H1 (cell line): ENCODE data around the gene CASS4. TPM values are rescaled to one million over a fixed set of nuclear protein-coding genes. Genes with fewer than 3 reads are reported as not detected.

Experiments
- CTCF ChIA-PET: fragments of 300-600 bp; sonication (Branson Sonifier 250); formaldehyde crosslinking; loops from one replicate; lab custom pipeline; 2021; ENCODE audit not compliant: partially characterized antibody; lab: Charles Lee
- POLR2A ChIA-PET: fragments of 300-600 bp; sonication (Branson Sonifier 250); formaldehyde crosslinking; loops from one replicate; lab custom pipeline; 2021; ENCODE audit warnings: inconsistent platforms; ENCODE audit not compliant: partially characterized antibody; lab: Charles Lee
- DNase-seq, 2 experiments: peaks; one replicate each; pipeline versions ENCODE4 v3.0.0 to v3.0.0-alpha.2; 2010 to 2022; ENCODE audit warnings: low spot score in 2 of 2, low read depth in 1 of 2, mixed read lengths in 1 of 2
- FAIRE-seq: peaks from 2 replicates; lab custom pipeline; 2011; peaks lifted over from hg19 to GRCh38; lab: Jason Lieb, UNC
- H2AFZ ChIP-seq: 2 replicates; pipeline ENCODE4 v1.8.1; 2012; ENCODE audit warnings: low read length, inconsistent platforms
- H2AK5ac ChIP-seq: 2 replicates; pipeline ENCODE4 v1.6.1; 2013; ENCODE audit warnings: low read depth, low read length
- H2BK120ac ChIP-seq: replicated peaks from 2 replicates; pipeline ENCODE3; 2013; ENCODE audit warnings: low read depth, low read length, inconsistent platforms
- H2BK12ac ChIP-seq: 2 replicates; pipeline ENCODE4 v1.6.1; 2013; ENCODE audit warnings: low read depth, low read length
- H2BK15ac ChIP-seq: 2 replicates; pipeline ENCODE4 v1.6.1; 2013; ENCODE audit warnings: low read length
- H2BK20ac ChIP-seq: 2 replicates; pipeline ENCODE4 v1.6.1; 2013; ENCODE audit warnings: low read length
- H2BK5ac ChIP-seq: 2 replicates; pipeline ENCODE4 v1.6.1; 2013; ENCODE audit warnings: low read depth, low read length
- H3K14ac ChIP-seq: 2 replicates; pipeline ENCODE4 v1.6.1; 2013; ENCODE audit warnings: inconsistent platforms; ENCODE audit not compliant: insufficient read length
- H3K18ac ChIP-seq: 2 replicates; pipeline ENCODE4 v1.6.1; 2013; ENCODE audit warnings: low read length; ENCODE audit errors: extremely low read depth
- H3K23ac ChIP-seq: 2 replicates; pipeline ENCODE4 v1.6.1; 2013; ENCODE audit warnings: inconsistent platforms; ENCODE audit not compliant: insufficient read length
- H3K23me2 ChIP-seq: 2 replicates; pipeline ENCODE4 v1.6.1; 2013; ENCODE audit warnings: low read depth, low read length
- H3K27ac ChIP-seq: 2 replicates; pipeline ENCODE4 v1.6.1; 2011; ENCODE audit warnings: low read depth, low read length, inconsistent platforms
- H3K27me3 ChIP-seq, 4 experiments: replicated peaks in 1 of 4; 1 replicate in 1 of 4; 2 replicates in 3 of 4; pipeline versions ENCODE4 v1.6.1 to v1.8.1; 2011 to 2013; ENCODE audit warnings: low read length in 3 of 4, mild to moderate bottlenecking in 3 of 4, inconsistent platforms in 2 of 4, mixed read lengths in 2 of 4, moderate library complexity in 1 of 4; ENCODE audit not compliant: control insufficient read depth in 3 of 4, insufficient read depth in 3 of 4; ENCODE audit errors: extremely low read depth in 1 of 4
- H3K36me3 ChIP-seq, 4 experiments: 2 replicates each; pipeline versions ENCODE4 v1.6.1 to v1.8.1; 2011 to 2013; ENCODE audit warnings: mild to moderate bottlenecking in 4 of 4, low read length in 3 of 4, moderate library complexity in 2 of 4, control low read depth in 1 of 4, inconsistent platforms in 1 of 4; ENCODE audit not compliant: insufficient read depth in 4 of 4, control insufficient read depth in 2 of 4
- H3K4ac ChIP-seq: replicated peaks from 2 replicates; pipeline ENCODE3; 2013; ENCODE audit warnings: low read length, low read depth, mixed read lengths, inconsistent platforms; ENCODE audit not compliant: insufficient read length
- H3K4me1 ChIP-seq, 4 experiments: replicated peaks in 1 of 4; 1 replicate in 1 of 4; 2 replicates in 3 of 4; pipeline versions ENCODE4 v1.6.1 to v1.8.1; 2011 to 2013; ENCODE audit warnings: low read length in 3 of 4, inconsistent platforms in 2 of 4, mixed read lengths in 1 of 4; ENCODE audit not compliant: insufficient read depth in 4 of 4, control insufficient read depth in 3 of 4
- H3K4me2 ChIP-seq, 2 experiments: 2 replicates each; pipeline versions ENCODE4 v1.6.1 to v1.8.1; 2011 to 2013; ENCODE audit warnings: low read depth in 2 of 2, low read length in 2 of 2, control low read depth in 1 of 2, inconsistent platforms in 1 of 2, mild to moderate bottlenecking in 1 of 2; ENCODE audit not compliant: insufficient read depth in 1 of 2
- H3K4me3 ChIP-seq, 4 experiments: fragments of 200-600, 300-600 bp in 1 of 4; sonication (generic), shearing (Covaris generic), sonication (Bioruptor Twin) in 1 of 4; 2 replicates each; pipeline versions ENCODE4 v1.5.1 to v1.8.1; 2011 to 2016; ENCODE audit warnings: low read length in 4 of 4, low read depth in 3 of 4, control low read depth in 2 of 4, inconsistent platforms in 2 of 4, mild to moderate bottlenecking in 2 of 4, mixed read lengths in 1 of 4, moderate library complexity in 1 of 4; ENCODE audit not compliant: insufficient read depth in 2 of 4; ENCODE audit errors: extremely low read depth in 1 of 4
- H3K56ac ChIP-seq: replicated peaks from 2 replicates; pipeline ENCODE3; 2013; ENCODE audit warnings: low read depth, mild to moderate bottlenecking, mixed read lengths, low read length, inconsistent platforms; ENCODE audit not compliant: insufficient read length
- H3K79me1 ChIP-seq: 2 replicates; pipeline ENCODE4 v1.6.1; 2013; ENCODE audit warnings: low read depth, low read length, control low read depth
- H3K79me2 ChIP-seq, 2 experiments: 2 replicates each; pipeline versions ENCODE4 v1.6.1 to v1.8.1; 2012 to 2013; ENCODE audit warnings: low read length in 2 of 2, mild to moderate bottlenecking in 2 of 2, inconsistent platforms in 1 of 2; ENCODE audit not compliant: insufficient read depth in 2 of 2, control insufficient read depth in 1 of 2
- H3K9ac ChIP-seq, 4 experiments: replicated peaks in 1 of 4; 1 replicate in 1 of 4; 2 replicates in 3 of 4; pipeline versions ENCODE4 v1.6.1 to v1.8.1; 2011 to 2013; ENCODE audit warnings: low read depth in 3 of 4, low read length in 3 of 4, control low read depth in 2 of 4, mild to moderate bottlenecking in 2 of 4, moderate library complexity in 2 of 4, inconsistent platforms in 1 of 4; ENCODE audit errors: extremely low read depth in 1 of 4
- H3K9me3 ChIP-seq, 2 experiments: 2 replicates each; pipeline versions ENCODE4 v1.6.1 to v1.8.1; 2012 to 2013; ENCODE audit warnings: mild to moderate bottlenecking in 2 of 2, moderate library complexity in 2 of 2, control low read depth in 1 of 2, inconsistent platforms in 1 of 2, low read depth in 1 of 2, low read length in 1 of 2, mixed read lengths in 1 of 2; ENCODE audit not compliant: insufficient read depth in 2 of 2
- H4K20me1 ChIP-seq, 2 experiments: replicated peaks in 1 of 2; 2 replicates each; pipeline versions ENCODE3 to v1.8.1; 2011 to 2013; ENCODE audit warnings: inconsistent platforms in 2 of 2, low read length in 2 of 2, mild to moderate bottlenecking in 1 of 2; ENCODE audit not compliant: insufficient read depth in 2 of 2, control insufficient read depth in 1 of 2
- H4K5ac ChIP-seq: 2 replicates; pipeline ENCODE4 v1.6.1; 2013; ENCODE audit warnings: low read length, low read depth, mixed read lengths, inconsistent platforms; ENCODE audit not compliant: insufficient read length
- H4K8ac ChIP-seq: 2 replicates; pipeline ENCODE4 v1.8.0; 2013; ENCODE audit warnings: mild to moderate bottlenecking, moderate library complexity, low read length, inconsistent platforms; ENCODE audit not compliant: insufficient read depth; ENCODE audit errors: extremely low read depth
- H4K91ac ChIP-seq: replicated peaks from 2 replicates; pipeline ENCODE3; 2013; ENCODE audit warnings: low read length, mixed read lengths, inconsistent platforms; ENCODE audit not compliant: insufficient read length
- GTF2F1 ChIP-seq: IDR thresholded peaks from 2 replicates; pipeline ENCODE4 v1.6.1; 2012; ENCODE audit warnings: low read depth, low read length, improper control_type of control experiment, borderline replicate concordance
- WGBS, 2 experiments: shearing (Covaris generic) in 1 of 2; methylation state at CpG; one replicate each; pipeline versions ENCODE4 v1.1.6 to v1.1.7; 2013 to 2015; ENCODE audit warnings: low lambda C conversion rate in 2 of 2, mixed read lengths in 2 of 2, inconsistent platforms in 1 of 2, low coverage in 1 of 2, missing lambda C conversion rate in 1 of 2; ENCODE audit not compliant: insufficient replicate concordance in 2 of 2, insufficient coverage in 1 of 2, insufficient read length in 1 of 2; ENCODE audit errors: extremely low coverage in 1 of 2, missing lambda C conversion rate in 1 of 2; 5-methylcytosine and 5-hydroxymethylcytosine counted together
- polyA plus RNA-seq, 7 experiments: library from polyadenylated mRNA; depleted of rRNA in 3 of 7; stranded (reverse) in 5 of 7; unstranded in 2 of 7; fragments of >200 nt in 5 of 7; fragments of 200-250 nt in 2 of 7; gene quantifications; 1 replicate in 5 of 7; 2 replicates in 1 of 7; 4 replicates in 1 of 7; pipeline versions ENCODE4 v1.2.1 to v1.2.3, GENCODE V29; 2011 to 2013; ENCODE audit warnings: missing spikeins in 2 of 7, mixed read lengths in 2 of 7
- total RNA-seq: library from RNA; stranded (reverse); fragmentation: NEBNext Ultra II Directional; extraction: Animal tissue kit (Norgen Biotek cat#: 25700); gene quantifications from 2 replicates; pipeline ENCODE4 v1.2.1, GENCODE V29; 2021

CASS4 gene
- total and polyA plus RNA-seq, 2 of the 8 experiments (the other 6 are each of a cell fraction or from before 2014, with no cell fraction given), result not detected

DNA sequence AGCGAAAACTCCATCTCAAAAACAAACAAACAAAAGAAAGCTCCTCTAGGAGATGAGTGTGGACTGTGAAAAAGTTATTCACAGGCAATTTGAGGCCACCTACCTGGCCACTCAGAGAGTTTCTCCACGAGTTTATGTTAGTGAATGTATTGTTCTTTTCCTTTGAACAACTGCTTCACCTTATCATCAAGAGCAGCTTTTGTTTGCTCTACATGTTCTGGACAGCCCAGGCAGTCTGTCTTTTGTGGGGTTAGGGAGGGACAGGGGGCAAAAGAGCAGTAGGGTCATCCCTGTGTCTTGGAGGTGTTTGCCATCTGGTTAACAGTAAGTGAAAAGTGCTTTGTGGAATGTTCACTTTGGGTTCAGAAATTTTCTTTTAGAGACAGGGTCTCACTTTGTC, 8.0 kb downstream of the CASS4 start:
- no peak overlapping the region for H2AFZ ChIP-seq
- DNase-seq (no peak), FAIRE-seq (no peak)
- no peak overlapping the region for H2BK20ac ChIP-seq
- TF ChIP-seq GTF2F1, result no peak
- H2AK5ac ChIP-seq, result no peak overlapping the region
- H2BK12ac ChIP-seq, result no peak overlapping the region
- H3K23ac ChIP-seq, result no peak overlapping the region
- H3K9me3 ChIP-seq, result no peaks in the 10 kb centered on the region
- CTCF ChIA-PET, result interaction anchor here (1.7 kb wide), 1 partner anchor 10 kb away, joined by 5 read pairs; no protein-coding TSS in a partner anchor
- WGBS, 2 experiments, result 83% methylated on average over 2 of the region's 2 CpGs; no CpG with 5 or more reads in 1 of the 2 experiments
- H3K36me3 ChIP-seq, result no peaks in the 10 kb centered on the region; a peak in 1 of 8 replicates
- no peak overlapping the region for H3K4me2 ChIP-seq
- H4K5ac ChIP-seq, result no peak overlapping the region
- peaks cover 0 to 4% (median 1%) of the 10 kb centered on the region in 4 experiments; a peak in 4 of 7 replicates for H3K4me1 ChIP-seq
- no peaks in the 10 kb centered on the region for H3K79me1 ChIP-seq
- H3K4me3 ChIP-seq, result no peak overlapping the region
- H3K18ac ChIP-seq, result no peak overlapping the region
- H3K79me2 ChIP-seq, result no peaks in the 10 kb centered on the region
- H3K23me2 ChIP-seq, result no peaks in the 10 kb centered on the region
- H3K4ac ChIP-seq, result no peak overlapping the region
- H3K27ac ChIP-seq, result no peak overlapping the region
- H3K9ac ChIP-seq, result no peak overlapping the region
- no peak overlapping the region for H3K56ac ChIP-seq
- no peak overlapping the region for H4K91ac ChIP-seq
- H3K27me3 ChIP-seq, result no peaks in the 10 kb centered on the region; a peak in 1 of 7 replicates
- peaks cover 0 to 2% of the 10 kb centered on the region in 2 experiments for H4K20me1 ChIP-seq
- no peak overlapping the region for H2BK120ac ChIP-seq
- POLR2A ChIA-PET, result interaction anchor here (1.4 kb wide), 1 partner anchor 14 kb away, joined by 6 read pairs; no protein-coding TSS in a partner anchor
- H2BK5ac ChIP-seq, result no peak overlapping the region
- no peak overlapping the region for H2BK15ac ChIP-seq
- H3K14ac ChIP-seq, result no peak overlapping the region
- no peak overlapping the region for H4K8ac ChIP-seq
